NCI-H345 (cell line): ENCODE results near the gene RAB27A.
"Not testable (repeated sequence)": the region's sequence is repeated elsewhere in the genome, so short reads cannot be mapped to it uniquely, and the experiment has no call there.

ENCODE experiments used
- DNase-seq: peaks from one replicate; lab custom pipeline; 2025; lab: John Stamatoyannopoulos, UW

RAB27A gene

DNA sequence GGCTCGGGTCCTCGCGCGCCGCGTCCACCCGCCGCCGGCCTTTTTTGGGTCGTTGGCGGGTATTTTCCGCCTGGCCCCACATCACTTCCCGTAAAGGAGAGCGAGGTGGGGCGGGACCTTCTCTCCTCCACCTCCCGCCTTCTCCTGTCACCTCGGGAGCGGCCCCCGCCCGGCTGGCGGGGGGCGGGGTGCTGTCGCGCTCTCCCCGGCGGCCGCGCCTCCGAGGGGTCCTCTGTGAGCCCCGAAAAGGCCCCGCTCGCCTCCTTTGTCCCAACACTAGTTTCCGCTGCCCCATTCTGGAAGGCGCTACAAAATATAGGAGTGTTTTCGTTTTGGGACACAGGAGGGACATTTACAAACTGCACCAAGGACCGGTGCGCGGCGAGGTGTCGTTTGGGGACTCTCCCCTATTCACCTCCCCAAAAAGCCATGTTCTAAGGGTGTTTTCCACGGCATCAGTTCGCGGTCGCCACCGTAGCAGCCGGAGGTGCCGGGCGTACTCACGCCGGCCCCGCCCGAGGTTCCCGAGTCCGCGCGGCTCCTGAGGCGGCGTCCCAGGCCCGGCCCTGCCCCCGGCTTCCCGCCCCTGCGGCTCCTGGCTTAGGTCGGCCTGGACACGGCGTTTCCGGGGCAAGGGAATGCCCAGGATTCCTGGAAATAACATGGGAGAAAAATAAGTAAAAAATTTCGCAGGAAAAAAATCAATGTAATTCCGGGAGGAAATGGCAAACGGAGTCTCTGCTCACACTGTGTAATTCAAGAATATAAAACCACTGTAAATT, at the start of gene RAB27A:
TSS of gene RAB27A (minus strand) at position 68 of the 782 bp plus-strand sequence. CDS start 54,879 bp downstream, outside the sequence.
- DNase-seq, result peak; percentile 50

DNA sequence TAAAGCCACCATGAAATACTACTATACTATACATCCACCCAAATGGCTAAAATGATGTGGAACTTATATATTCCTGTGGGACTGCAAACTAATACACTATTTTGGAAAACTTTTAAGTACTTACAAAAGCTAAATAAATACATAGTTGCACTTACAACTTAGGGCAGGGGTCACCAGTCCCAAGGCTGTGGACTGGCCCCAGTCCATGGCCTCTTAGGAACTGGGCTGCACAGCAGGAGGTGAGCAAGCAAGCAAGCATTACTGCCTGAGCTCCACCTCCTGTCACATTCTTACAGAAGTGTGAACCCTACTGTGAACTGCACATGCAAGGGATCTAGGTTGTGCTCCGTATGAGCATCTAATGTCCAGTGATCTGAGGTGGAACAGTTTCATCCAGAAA, 47.5 kb upstream of the RAB27A start:
- no peak for DNase-seq

DNA sequence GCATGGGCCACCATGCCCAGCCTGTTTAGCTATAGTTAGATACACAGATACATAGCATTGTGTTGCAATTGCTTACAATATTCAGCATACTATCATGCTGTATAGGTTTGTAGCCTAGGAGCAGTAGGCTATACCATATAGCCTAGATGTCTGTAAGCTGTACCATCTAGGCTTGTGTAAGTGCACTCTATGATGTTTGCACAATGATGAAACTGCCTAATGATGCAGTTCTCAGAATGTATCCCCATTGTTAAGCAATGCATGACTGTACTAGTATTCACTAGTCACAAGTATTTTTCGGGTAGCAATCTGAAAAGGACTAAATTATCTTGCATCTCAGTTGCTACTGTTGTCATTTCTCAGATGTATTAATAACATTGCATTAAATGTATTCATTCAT, 45.4 kb upstream of the RAB27A start:
- DNase-seq, result no peak

DNA sequence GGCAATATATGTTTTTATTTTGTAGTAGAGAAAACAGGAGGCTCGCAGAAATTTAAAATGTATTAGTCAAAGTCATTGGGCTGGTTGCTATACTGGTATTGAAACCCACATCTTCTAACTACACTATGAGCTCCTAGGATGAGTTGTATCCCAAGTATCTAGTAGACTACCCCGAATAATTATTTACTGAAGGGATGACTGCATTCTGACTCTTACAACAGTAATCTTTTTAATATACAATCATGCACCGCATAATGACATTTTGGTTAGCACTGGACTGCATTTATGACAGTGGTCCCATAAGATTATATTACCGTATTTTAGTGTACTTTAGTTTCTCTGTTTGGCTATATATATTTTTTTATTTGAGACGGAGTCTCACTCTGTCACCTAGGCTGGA, 44.8 kb upstream of the RAB27A start:
- no peak for DNase-seq

DNA sequence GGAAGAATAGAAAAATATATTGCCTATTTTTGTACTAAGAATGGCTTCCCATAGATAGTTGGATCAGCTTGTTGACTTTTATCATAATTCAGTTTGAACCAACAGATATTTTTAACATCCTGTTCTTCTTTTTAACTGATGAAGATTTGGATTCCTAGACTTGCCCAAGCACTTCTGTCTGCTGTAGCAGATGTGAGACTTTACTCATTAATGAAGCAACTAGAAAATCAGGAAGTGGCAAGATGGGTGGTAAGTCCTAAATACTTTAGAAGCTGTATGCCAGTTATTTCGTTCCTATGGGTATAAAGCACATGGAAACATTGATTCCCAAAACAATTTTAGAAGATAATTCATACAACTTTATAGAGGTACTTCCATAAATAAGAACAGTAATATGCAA, 37.8 kb upstream of the RAB27A start:
- DNase-seq, result no peak

DNA sequence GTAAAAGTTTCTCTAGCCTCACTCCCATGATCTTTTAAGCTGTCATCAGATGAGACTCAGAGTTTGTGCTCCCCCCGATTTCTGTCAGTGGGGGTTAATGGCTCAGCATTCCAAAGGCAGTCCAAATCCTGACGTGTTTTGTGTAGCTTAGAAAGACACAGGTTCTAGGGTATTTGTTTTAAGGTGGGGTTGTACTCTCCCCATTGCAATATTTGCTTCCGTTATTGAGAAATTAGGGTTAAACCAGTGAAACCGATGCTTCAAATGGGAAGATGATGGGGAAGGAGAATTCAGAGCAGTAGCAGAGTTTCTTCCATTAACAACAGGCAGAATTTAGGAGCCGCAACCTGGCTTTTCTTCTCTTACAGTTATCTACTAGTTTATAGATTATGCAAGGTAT, 32.9 kb upstream of the RAB27A start:
- no peak for DNase-seq

DNA sequence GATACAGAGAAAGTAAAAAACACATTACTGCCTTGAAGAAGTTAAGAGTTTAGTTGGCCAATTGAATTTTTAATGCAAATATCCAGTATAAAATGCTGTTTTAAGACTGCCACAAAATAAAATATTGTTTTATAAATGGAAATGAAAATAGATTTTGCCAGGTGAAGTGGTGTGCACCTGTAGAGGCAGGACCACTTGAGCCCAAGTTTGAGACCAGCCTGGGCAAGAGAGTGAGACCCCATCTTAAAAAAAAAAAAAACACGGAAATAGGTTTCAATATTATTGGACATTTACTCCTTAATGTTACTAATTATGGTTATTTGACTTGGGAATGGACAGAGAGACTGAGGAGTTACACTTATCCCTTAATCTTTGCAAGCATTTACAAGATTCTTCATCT, 31.4 kb upstream of the RAB27A start:
- DNase-seq, result no peak

DNA sequence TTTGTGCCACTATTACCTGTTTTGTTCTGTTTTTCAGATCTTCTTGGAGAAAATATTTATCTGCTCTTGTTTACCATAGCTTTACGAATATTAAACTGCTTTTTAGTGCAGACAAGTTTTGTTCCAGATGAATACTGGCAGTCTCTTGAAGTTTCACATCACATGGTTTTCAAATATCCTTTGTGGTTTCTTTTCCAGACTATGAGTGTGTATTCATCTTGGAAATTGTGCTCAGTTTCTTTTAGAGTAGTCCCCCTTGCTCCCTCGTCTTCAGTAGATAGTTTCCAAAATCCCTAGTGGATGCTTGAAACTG, 30.6 kb upstream of the RAB27A start:
- DNase-seq, result no peak

DNA sequence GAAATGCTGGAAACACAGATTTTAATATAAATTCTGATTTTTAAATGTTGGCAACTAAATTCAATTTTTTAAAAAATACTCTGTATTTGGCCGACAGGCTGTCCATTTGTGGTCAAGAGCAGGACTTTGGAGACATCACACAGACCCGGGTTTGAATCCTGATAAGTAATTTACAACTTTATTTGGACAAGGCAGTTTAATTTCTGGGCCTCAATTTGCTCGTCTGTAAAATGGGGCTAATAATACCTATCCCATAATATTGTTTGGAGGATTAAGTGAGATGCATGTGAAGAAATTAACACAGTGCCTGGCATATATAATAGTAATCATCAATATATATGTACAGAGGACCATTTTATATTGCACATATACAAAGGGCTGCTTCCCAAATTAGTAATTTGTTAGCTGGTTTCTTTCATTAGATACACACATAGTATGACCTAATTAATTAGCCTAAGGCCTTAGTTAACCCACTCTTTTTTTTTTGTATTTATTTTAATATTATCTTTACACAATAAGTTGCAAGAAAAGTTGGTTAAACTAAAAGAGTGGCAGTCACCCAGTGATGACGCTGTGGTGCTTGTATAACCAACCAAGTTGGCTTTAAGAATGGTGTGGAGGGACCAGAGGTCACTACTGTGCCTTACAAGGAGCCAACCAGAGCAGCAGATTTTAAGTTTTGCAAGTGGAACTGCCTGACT, 30.1 kb upstream of the RAB27A start:
- DNase-seq, result no peak

DNA sequence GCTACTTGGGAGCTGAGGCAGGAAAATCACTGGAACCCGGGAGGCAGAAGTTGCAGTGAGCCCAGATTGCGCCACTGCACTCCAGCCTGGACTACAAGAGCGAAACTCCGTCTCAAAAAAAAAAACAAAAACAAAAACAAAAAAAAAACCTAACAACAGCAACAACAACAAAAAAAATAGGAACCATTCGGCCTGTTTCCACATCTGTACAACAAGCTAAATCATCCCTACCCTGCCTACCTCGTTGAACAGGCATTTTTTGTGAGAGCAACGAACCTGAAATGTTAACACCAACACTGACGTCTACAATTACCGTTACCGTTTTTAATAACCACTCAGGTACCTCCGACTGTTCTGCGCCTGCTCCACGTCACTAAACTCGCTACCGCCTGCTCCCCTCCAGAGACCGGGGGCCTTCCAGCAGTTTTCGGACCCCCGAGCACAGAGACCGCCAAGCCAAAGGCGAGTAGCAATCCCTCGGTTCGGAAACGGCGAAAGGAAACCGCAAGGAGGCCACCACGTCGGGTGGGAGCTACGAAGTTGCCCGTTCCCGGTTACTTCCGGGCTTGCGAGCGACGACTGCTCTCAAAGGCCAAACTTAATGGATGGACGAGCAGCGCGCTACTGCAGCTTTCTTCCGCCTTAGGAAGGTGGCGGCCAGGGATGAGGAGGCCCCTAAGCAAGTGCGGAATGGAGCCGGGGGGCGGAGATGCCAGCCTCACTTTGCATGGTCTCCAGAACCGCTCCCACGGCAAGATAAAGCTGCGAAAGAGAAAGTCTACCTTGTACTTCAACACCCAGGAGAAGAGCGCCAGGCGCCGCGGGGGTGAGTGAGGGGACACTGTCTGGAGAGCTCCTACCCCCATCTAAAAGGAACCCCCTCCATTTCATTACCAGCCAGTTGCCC, 29.2 kb upstream of the RAB27A start, which contains the start of the genes PIGB and PIGBOS1:
TSS of gene PIGB (plus strand) at position 635 of the 907 bp plus-strand sequence. CDS start at position 664, 29 bp downstream.
TSS of gene PIGBOS1 (minus strand) at position 536 of the 907 bp plus-strand sequence. CDS start 1,331 bp downstream, outside the sequence.
- DNase-seq, result peak; percentile 77

DNA sequence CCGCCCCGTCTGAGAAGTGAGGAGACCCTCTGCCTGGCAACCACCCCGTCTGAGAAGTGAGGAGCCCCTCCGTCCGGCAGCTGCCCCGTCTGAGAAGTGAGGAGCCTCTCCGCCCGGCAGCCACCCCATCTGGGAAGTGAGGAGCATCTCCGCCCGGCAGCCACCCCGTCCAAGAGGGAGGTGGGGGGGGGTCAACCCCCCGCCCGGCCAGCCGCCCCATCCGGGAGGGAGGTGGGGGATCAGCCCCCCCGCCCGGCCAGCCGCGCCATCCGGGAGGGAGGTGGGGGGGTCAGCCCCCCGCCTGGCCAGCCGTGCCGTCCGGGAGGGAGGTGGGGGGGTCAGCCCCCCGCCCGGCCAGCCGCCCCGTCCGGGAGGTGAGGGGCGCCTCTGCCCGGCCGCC, 13.2 kb upstream of the RAB27A start:
- DNase-seq, result not testable (repeated sequence)

DNA sequence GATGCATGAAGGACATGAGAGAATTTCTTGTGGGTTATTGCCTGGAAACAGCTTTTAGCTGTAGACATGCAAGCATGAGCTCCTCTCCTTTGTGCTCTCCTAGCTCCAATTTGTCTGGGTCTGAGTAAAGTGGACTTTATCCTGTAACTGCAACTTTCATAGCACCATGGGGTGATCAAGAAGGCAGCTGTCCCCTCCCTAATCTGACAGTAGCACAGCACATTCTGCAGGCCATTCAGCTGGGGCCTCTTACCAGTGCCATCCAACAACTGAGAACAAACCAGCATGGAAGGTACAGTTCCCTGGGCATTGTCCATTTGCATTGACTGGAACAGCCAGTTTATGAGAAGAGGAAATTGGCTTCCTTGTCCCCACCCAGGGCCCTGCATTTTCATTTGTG, 7.7 kb upstream of the RAB27A start:
- peak; percentile 12 for DNase-seq

DNA sequence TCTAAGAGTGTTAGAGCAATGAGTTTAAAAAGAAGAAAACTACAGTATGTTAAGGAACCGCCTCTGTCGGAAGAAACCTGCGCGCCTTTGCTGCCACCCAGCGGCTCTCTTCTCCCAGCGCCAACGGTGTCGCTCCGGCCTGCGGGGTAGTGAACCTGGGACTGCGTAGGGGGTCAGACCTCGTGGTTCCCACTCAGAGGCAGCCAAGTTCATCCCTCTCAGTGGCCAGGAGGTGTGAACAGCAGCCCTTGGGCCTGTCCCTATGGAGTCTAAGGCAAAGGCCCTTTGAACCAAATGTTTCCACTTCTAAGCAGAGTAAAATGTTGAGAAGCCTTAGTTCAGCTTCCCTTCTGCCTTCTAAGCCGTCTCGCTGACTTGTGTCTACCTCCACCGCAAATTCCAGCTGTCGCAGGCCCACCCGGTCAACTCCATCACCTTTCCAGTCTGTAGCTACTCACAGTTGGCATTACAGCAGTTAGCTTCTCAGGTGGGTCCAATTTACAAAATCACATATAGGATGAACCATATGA, 980 bp upstream of the RAB27A start:
- DNase-seq, result peak; percentile 62

DNA sequence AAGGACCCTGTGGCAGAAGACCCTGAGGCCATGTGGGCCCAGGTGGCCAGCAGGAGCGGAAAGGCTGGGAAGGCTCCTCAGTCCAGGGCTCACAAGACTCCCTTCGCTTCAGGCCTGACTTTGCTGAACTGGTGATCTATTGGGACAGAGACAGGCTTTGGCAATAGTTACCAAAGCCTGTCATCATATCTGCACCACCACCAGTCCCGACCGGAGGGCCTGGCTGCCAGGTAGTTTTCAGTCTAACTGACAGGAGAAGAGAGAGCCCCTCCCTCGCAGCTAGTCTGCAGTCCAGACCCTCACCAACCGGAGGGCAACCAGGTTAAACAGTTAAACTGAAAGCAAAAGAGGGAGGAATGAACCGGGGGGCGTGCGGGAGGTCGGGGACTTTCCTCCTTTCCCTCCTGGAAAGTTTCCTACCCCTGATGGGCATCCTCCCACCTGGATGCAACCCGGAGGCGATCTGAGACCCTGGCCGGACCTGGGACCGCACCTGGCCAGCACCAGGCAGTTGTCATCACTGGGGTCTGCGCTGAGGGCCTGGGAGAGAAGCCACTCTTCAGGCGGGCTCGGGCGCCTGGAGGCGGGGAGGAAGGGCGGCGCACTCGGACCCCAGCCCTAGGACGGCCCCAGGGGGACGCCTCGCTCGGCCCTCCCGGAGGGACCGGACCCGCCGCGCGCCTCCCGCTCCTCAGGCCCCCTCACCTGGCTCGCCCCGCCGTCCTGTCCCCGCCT, 435 bp downstream of the RAB27A start:
- DNase-seq, result peak; percentile 0

DNA sequence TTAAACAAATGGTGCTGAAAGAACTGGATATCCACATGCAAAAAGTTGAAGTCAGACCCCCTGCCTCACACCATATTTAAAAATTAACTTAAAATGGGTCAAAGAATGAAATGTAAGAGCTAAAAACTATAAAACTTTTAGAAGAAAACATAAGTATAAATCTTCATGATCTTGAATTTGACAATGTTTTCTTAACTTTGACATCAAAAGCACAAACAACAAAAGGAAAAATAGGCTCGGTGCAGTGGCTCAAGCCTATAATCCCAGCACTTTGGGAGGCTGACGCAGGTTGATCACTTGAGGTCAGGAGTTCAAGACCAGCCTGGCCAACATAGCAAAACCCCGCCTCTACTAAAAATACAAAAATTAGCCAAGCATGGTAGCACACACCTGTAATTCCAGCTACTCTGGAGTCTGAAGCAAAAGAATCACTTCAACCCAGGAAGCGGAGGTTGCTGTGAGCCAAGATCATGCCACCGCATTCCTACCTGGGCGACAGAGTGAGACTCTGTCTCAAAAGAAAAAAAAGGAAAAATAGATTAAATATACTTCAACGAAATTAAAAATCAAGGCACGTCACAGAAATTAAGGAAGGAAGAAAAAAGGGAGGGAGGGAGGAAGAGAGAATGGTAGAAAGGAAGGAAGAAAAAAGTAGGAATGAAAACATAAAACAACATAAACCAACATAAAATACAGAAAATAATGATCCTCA, 1.5 kb downstream of the RAB27A start:
- DNase-seq, result no peak

DNA sequence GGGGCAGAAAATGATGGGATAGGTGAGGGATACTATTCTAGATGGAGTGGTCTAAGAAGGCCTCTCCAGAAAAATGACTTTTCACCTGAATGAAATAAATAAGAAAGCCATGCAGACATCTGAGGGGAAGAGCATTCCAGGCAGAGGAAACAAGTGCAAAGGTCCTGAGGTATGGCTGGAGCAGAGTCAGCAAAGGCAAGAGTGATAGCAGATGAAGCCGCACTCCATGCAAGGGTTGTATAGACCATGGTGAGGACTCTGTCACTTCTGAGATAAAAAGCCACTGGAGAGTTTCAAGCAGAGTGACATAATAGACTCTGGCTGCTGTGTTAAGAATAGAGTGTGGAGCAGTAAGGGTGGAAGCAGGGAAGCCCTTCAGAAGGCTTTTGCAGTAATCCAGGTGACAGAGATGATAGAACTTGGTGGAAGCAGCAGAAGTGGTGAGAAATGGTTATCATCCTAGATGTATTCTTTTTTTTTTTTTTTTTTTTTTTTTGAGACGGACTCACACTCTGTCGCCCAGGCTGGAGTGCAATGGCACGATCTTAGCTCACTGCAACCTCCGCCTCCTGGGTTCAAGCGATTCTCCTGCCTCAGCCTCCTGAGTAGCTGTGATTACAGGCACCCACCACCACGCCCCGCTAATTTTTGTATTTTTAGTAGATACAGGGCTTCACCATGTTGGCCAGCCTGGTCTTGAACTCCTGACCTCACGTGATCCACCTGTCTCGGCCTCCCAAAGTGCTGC, 3.0 kb downstream of the RAB27A start:
- not testable (repeated sequence) for DNase-seq

DNA sequence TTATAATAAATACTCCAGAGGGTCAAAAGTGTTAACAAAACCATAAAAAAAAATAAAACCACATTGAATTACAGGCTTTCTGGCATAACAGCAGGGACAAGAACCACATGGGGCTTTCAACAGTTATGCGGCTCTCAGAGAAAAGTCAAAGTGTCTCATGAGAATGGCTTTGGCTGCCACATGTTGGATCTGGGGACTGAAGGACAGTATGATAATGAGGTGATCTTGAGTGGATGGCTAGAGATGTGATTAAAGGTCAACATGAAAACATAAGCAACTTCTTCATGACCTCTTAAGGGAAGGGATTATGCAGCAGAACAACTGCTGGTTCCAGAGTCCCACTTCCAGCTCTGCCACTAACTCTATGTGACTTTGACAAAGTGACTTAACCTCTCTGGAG, 5.2 kb downstream of the RAB27A start:
- no peak for DNase-seq

DNA sequence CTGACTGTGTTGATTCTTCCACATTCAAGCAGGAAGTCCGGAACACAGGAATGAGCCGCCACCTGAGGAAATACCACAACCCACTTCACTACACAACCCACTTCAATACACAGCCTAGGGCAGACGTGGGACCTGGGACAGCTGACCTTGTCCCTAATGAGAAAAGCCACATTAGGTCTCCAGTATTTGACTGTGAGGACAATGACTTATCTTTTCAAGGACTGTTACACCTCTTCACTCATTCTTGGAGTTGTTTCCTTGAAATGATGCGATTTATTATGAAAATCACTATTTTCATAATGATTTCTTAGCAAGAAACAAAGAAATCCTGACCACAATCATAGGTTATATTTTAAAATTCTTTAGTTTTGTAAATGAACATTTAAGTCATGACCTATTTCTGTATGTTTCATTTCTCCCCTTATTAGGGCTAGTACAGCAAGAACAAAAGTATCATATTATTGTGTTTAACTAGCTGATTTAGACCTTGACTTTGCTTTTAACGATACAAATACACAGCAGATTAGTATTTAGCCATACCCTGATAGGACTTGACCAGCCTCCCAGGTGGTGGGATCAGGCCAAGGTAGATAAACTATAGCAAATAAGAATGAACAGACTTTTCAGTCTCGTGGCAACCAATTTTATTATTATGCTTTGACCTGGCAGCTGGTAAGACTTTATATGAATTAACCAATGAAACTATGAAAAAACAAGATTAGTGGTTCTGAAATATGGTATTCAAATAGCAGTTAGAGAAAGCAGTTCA, 6.0 kb downstream of the RAB27A start:
- no peak for DNase-seq

DNA sequence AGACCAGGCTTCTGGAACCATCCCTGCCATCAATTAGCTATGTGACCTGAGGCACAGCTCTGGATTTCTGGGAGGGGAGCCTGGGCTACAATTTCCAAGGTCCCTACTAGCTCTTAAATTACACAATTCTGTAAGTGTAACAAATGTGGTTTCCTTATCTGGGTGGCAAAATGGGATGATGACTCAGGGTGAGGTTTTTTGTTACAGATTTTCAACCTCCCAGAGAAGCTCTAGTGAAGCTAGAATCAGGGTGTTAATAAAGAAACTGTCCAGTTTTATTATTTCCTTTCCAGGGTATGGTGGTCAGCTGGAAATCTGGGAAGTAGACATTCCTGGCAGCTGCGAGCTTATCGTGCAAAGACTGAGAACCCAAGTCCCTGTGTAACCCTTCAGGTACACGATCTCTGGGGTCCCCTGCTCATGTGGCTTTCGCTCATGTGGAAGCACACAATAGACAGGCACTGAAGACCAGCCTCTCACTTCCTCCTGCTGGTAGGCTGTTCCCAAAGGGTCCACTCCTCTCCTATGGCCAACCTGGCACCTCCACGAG, 7.3 kb downstream of the RAB27A start:
- DNase-seq, result no peak
